ENCODE data around the gene PRKCSH. TPM values are rescaled to one million over a fixed set of nuclear protein-coding genes. Genes with fewer than 3 reads are reported as not detected.
"Not testable (repeated sequence)": the region's sequence is repeated elsewhere in the genome, so short reads cannot be mapped to it uniquely, and the experiment has no call there.

The PRKCSH gene
- total RNA-seq, 4 donors from 2014 or later = 142 to 198 (median 178) TPM

DNA sequence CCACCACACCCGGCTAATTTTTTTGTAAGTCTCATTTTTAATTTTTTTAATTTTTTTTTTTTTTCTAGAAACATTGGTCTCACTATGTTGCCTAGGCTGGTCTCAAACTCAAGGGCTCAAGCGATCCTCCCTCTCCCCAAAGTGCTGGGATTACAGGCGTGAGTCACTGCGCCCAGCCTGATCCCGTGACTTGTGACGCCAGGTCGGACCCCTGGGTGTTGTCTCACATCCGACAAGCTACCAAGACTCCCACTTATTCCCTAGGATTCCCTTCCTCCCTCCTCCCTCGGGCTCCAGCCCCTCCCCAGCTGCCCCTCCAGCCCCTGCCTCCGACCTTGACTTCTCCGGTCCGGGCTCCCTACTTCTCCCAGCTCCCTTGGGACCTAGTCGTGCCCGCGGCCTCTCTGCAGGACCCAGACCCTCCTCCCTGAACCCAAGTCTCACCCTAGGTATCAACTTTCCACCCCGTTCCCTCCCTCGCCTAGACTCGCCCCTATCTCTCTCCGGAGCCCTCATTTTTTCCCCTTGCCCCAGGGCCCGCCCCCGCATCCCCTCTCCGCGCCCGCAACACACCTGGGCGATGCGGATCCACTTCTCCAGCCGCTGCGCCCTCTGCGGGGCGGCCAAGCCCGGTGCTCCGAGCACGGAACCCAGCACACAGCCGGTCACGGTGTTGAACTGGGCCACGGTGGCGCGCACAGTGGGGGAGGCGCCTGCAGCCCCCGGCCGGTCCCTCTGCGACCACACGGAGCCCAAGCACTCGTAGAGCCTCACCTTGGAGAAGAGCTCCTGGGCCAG, 29.4 kb upstream of the PRKCSH start:
- no peak for DNase-seq
- TF ChIP-seq POLR2A (IDR thresholded peaks at IDR 0.05) (no peak), CTCF (IDR thresholded peaks at IDR 0.05) (no peak)
- H3K27ac ChIP-seq = no peak overlapping the region

GRCh38 chr19:11406703-11407236, 28.7 kb upstream of the PRKCSH start:
- peaks cover 26 to 33% of the 10 kb centered on the region in 2 donors for H3K36me3 ChIP-seq
- H3K4me1 ChIP-seq; intact Hi-C loops (cut with DNase I); H3K27me3 ChIP-seq; H3K4me3 ChIP-seq (replicated peaks in 1 of 3); DNase-seq; H3K9me3 ChIP-seq; H3K27ac ChIP-seq: not testable (repeated sequence)
- 89 to 91% methylated on average over 11 to 12 of the region's 12 CpGs for WGBS, 2 donors

More for the DNA sequence above, 29.4 kb upstream of the PRKCSH start:
- Histone ChIP-seq H3K9me3 (no peaks in the 10 kb centered on the region), H3K36me3 (peaks cover 28 to 37% of the 10 kb centered on the region in 2 donors), H3K27me3 (no peaks in the 10 kb centered on the region), H3K4me3 (replicated peaks in 1 of 3) (no peak overlapping the region), H3K4me1 (no peaks in the 10 kb centered on the region)
- whole genome bisulfite sequencing, 2 donors = 79 to 83% methylated on average over 33 to 37 of the region's 44 CpGs
- intact Hi-C loops (cut with DNase I) = no loop called here

GRCh38 chr19:11408591-11408990, 26.8 kb upstream of the PRKCSH start:
- Histone ChIP-seq H3K27ac (no peak overlapping the region), H3K27me3 (no peaks in the 10 kb centered on the region), H3K4me1 (no peaks in the 10 kb centered on the region), H3K9me3 (no peaks in the 10 kb centered on the region), H3K36me3 (peaks cover 16 to 23% of the 10 kb centered on the region in 2 donors), H3K4me3 (replicated peaks in 1 of 3) (no peak overlapping the region)
- WGBS, 2 donors = 88 to 93% methylated on average over 4 of the region's 4 CpGs
- intact Hi-C loops (cut with DNase I) = no loop called here
- TF ChIP-seq CTCF (IDR thresholded peaks at IDR 0.05) (no peak), POLR2A (IDR thresholded peaks at IDR 0.05) (no peak)
- no peak for DNase-seq

- Histone ChIP-seq H3K27me3 (no peaks in the 10 kb centered on the region), H3K27ac (no peak overlapping the region), H3K36me3 (peaks cover 7 to 8% of the 10 kb centered on the region in 2 donors), H3K4me1 (no peaks in the 10 kb centered on the region), H3K4me3 (replicated peaks in 1 of 3) (no peak overlapping the region), H3K9me3 (no peaks in the 10 kb centered on the region)
- intact Hi-C loops (cut with DNase I) = no loop called here
- TF ChIP-seq POLR2A (IDR thresholded peaks at IDR 0.05) (no peak), CTCF (IDR thresholded peaks at IDR 0.05) (no peak)
- WGBS, 2 donors = 76 to 86% methylated on average over 8 of the region's 8 CpGs
- no peak for DNase-seq
Measured at GRCh38 chr19:11410682-11411081, 24.8 kb upstream of the PRKCSH start.

- H3K4me1 ChIP-seq = peaks cover 3 to 8% of the 10 kb centered on the region in 2 donors
- WGBS, 2 donors = 80 to 93% methylated on average over 2 of the region's 2 CpGs
- no peaks in the 10 kb centered on the region for H3K9me3 ChIP-seq
- DNase-seq = no peak
- intact Hi-C loops (cut with DNase I) = no loop called here
- peaks cover 0 to 2% of the 10 kb centered on the region in 2 donors for H3K36me3 ChIP-seq
- TF ChIP-seq CTCF (IDR thresholded peaks at IDR 0.05) = no peak
- TF ChIP-seq POLR2A (IDR thresholded peaks at IDR 0.05) = no peak
- H3K4me3 ChIP-seq (replicated peaks in 1 of 3) = no peak overlapping the region
- no peak overlapping the region for H3K27ac ChIP-seq
- no peaks in the 10 kb centered on the region for H3K27me3 ChIP-seq
Measured at GRCh38 chr19:11414544-11414943, 20.9 kb upstream of the PRKCSH start.
